Measurements from ENCODE around the gene PACS1. TPM values are rescaled to one million over a fixed set of nuclear protein-coding genes. Genes with fewer than 3 reads are reported as not detected.

Gene PACS1
- total RNA-seq, 1 experiment from 2014 or later = 47.9 TPM

- Mint-ChIP-seq H3K27ac (ENCODE audit: unreplicated experiment) (no peak overlapping the region), H3K4me1 (ENCODE audit: low read depth, unreplicated experiment) (peaks cover 8% of the 10 kb centered on the region)
- intact Hi-C loops (cut with micrococcal nuclease; ENCODE audit: unreplicated experiment) = no loop called here
These were observed 149.9 kb downstream of the PACS1 start for GRCh38 chr11:66219846-66220565.

GRCh38 chr11:66220566-66220935 lies 150.5 kb downstream of the PACS1 start:
- no TSS peak for BruUV-seq (replicated peaks)
- Mint-ChIP-seq H3K27ac (ENCODE audit: unreplicated experiment) (no peak overlapping the region), H3K9me3 (ENCODE audit: low read depth, unreplicated experiment) (no peaks in the 10 kb centered on the region), H3K4me3 (ENCODE audit: low read depth, unreplicated experiment) (no peak overlapping the region), H3K4me1 (ENCODE audit: low read depth, unreplicated experiment) (peaks cover 8% of the 10 kb centered on the region), H3K36me3 (ENCODE audit: insufficient read depth, unreplicated experiment) (peaks cover 5% of the 10 kb centered on the region), H3K27me3 (ENCODE audit: unreplicated experiment) (no peaks in the 10 kb centered on the region)
- no peak for DNase-seq
- CTCF ChIA-PET = no interaction called here
- intact Hi-C loops (cut with micrococcal nuclease; ENCODE audit: unreplicated experiment) = no loop called here
- TF ChIP-seq CTCF (IDR thresholded peaks at IDR 0.05; ENCODE audit: unreplicated experiment) = no peak

More at GRCh38 chr11:66219846-66220565, 149.9 kb downstream of the PACS1 start:
- no peak for TF ChIP-seq CTCF (IDR thresholded peaks at IDR 0.05; ENCODE audit: unreplicated experiment)
- H3K4me3 Mint-ChIP-seq (ENCODE audit: low read depth, unreplicated experiment) = no peak overlapping the region
- H3K9me3 Mint-ChIP-seq (ENCODE audit: low read depth, unreplicated experiment) = no peaks in the 10 kb centered on the region
- CTCF ChIA-PET = no interaction called here
- no peak for DNase-seq
- no TSS peak for BruUV-seq (replicated peaks)
- H3K27me3 Mint-ChIP-seq (ENCODE audit: unreplicated experiment) = no peaks in the 10 kb centered on the region
- H3K36me3 Mint-ChIP-seq (ENCODE audit: insufficient read depth, unreplicated experiment) = peaks cover 5% of the 10 kb centered on the region

- H3K27me3 Mint-ChIP-seq (ENCODE audit: unreplicated experiment) = no peaks in the 10 kb centered on the region
- H3K4me3 Mint-ChIP-seq (ENCODE audit: low read depth, unreplicated experiment) = no peak overlapping the region
- no peak for TF ChIP-seq CTCF (IDR thresholded peaks at IDR 0.05; ENCODE audit: unreplicated experiment)
- BruUV-seq (replicated peaks) = no TSS peak
- H3K36me3 Mint-ChIP-seq (ENCODE audit: insufficient read depth, unreplicated experiment) = peaks cover 5% of the 10 kb centered on the region
- no peak for DNase-seq
- CTCF ChIA-PET = no interaction called here
- peaks cover 8% of the 10 kb centered on the region for H3K4me1 Mint-ChIP-seq (ENCODE audit: low read depth, unreplicated experiment)
- no peaks in the 10 kb centered on the region for H3K9me3 Mint-ChIP-seq (ENCODE audit: low read depth, unreplicated experiment)
- intact Hi-C loops (cut with micrococcal nuclease; ENCODE audit: unreplicated experiment) = no loop called here
- no peak overlapping the region for H3K27ac Mint-ChIP-seq (ENCODE audit: unreplicated experiment)
These were observed 150.9 kb downstream of the PACS1 start for GRCh38 chr11:66221012-66221411.

- no peaks in the 10 kb centered on the region for H3K27me3 Mint-ChIP-seq (ENCODE audit: unreplicated experiment)
- intact Hi-C loops (cut with micrococcal nuclease; ENCODE audit: unreplicated experiment) = no loop called here
- no peak for DNase-seq
- BruUV-seq (replicated peaks) = no TSS peak
- H3K27ac Mint-ChIP-seq (ENCODE audit: unreplicated experiment) = no peak overlapping the region
- CTCF ChIA-PET = interaction anchor here (0.8 to 1.3 kb wide), 3 partner anchors 30 to 43 kb away, joined by 3 to 8 read pairs (median 3); no protein-coding TSS in a partner anchor
- no peak for TF ChIP-seq CTCF (IDR thresholded peaks at IDR 0.05; ENCODE audit: unreplicated experiment)
- H3K36me3 Mint-ChIP-seq (ENCODE audit: insufficient read depth, unreplicated experiment) = peaks cover 5% of the 10 kb centered on the region
- H3K4me3 Mint-ChIP-seq (ENCODE audit: low read depth, unreplicated experiment) = no peak overlapping the region
- peaks cover 8% of the 10 kb centered on the region for H3K4me1 Mint-ChIP-seq (ENCODE audit: low read depth, unreplicated experiment)
- H3K9me3 Mint-ChIP-seq (ENCODE audit: low read depth, unreplicated experiment) = no peaks in the 10 kb centered on the region
These were observed 151.7 kb downstream of the PACS1 start for GRCh38 chr11:66221726-66222236.
